Bone marrow (tissue), 2 donors: ENCODE data around the gene FOXL1.

Experiments used
- DNase-seq, 2 donors: peaks; one replicate each; lab custom pipeline; 2025; lab: John Stamatoyannopoulos, UW

FOXL1 gene

DNA sequence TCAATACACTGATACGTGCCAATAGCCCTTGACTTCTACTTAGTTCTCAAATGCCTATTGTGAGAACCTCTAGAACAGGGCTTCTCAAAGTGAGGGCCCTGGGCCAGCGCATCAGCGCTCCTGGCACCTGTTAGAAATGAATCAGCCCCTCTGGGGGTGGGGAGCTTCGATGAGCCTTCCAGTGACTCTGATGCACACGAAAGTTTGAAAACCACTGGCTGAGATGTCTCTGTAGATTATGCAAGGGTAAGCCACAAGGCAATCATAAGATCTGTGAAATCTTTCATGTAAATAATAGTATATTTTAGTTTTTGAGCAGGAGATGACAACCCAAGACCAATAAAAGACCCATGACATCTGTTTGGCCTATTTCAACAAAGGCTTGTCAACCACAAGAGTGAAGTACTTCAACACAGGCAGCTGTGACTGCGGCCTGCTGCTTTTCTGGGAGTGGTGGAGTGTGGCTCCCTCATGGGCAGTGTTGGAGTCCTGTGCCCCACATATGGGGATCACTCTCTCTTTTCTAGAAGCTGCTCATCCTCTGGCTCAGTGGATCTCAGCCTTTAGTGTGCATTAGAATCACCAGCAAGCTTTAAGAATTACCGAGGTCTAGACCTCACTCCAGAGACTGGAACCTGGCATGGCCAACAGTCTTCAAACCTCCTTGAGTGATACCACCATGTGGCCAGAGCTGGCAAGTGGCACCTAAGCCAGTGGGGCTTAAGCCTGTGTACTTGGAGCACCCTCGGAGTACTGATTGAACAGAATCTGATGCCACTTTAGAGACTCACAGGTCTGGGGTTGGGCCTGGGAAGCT, 29.1 kb upstream of the FOXL1 start:
- DNase-seq: no peak

- DNase-seq: no peak
Observed at GRCh38 chr16:86549893-86550190, 28.5 kb upstream of the FOXL1 start.

DNA sequence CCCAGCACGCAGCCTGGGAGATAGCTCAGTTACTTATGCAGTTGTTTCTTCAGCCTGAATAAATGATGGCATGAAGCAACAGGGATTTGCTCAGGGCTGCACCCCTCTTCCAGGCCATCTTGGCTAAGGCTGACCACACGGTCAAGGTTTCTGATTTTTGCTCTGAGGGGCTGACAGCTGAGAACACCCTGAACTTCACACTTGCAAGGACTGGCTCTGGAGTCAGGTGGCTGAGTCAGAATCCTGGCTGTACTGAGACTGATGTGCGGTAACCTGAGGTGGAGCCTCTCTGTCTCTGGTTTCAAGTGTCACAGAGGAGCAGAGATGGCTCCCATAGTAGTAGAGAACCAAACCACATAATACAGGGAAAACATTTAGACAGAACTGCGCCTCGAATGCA, 28.1 kb upstream of the FOXL1 start:
- no peak for DNase-seq

- no peak for DNase-seq
Observed at GRCh38 chr16:86553356-86553755, 25.0 kb upstream of the FOXL1 start.

GRCh38 chr16:86554599-86554916, 23.8 kb upstream of the FOXL1 start:
- DNase-seq: no peak

DNA sequence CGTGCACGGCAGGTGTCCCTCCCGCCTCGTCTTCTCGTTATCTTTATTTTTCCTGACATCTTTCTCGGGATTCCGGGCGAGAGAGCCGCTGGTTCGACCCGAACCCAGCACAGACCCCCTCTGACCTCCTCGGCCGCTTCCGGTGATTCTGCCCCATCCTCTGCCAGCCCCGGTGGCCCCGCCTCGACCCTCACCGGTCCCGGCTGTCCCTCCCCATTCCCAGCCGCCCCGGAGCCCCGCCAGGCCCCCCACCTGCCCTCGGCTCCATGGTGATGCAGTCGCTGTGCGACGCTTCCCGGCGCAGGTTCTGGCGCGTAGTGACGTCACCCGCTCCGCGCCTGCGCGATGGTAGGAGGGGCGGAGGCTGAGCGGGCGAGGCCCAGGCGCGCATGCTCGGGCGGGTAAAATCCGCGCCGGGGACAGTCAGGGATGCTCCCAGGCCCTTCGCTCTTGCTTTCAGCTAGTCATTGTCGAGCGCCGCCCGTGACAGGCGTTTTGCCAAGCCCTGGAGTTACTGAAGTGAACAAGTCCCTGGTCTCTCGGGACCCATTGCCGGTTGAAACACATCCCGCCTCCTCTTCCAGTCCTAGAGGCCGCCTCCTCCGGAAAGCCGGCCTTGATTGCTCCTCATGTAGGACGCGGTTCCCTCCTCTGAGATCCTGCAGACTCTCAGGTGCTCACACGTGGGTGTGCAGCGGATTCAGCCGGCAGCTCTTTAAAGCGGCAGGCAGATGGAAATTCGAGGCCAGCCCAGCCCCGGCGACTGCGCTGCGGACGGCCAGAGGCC, 23.2 kb upstream of the FOXL1 start, which contains the start of gene MTHFSD:
TSS of gene MTHFSD (minus strand) at position 319 of the 787 bp plus-strand sequence. CDS start at position 268, 51 bp downstream.
- peak; percentile 84 to 94 for DNase-seq

DNA sequence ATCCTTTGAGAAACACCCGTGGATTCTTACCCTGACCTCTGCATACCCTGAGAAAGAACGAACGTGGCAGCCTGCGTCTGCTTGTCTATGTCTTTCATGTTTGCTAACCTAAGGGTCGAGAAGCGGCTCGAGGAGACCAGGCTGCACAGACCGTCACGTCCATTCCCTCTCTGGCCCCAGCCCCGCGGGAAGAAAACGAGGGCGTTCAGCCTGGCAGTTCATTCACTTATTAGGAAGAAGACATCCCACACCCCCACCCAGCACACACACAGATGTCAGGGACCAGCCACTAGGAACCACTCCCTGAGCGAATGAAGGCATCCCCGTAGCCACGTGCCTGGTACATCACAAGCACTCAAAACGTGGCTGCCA, 22.7 kb upstream of the FOXL1 start:
- no peak for DNase-seq

- no peak for DNase-seq
Observed at GRCh38 chr16:86556576-86556975, 21.8 kb upstream of the FOXL1 start.

GRCh38 chr16:86557587-86557986, 20.8 kb upstream of the FOXL1 start:
- no peak for DNase-seq

DNA sequence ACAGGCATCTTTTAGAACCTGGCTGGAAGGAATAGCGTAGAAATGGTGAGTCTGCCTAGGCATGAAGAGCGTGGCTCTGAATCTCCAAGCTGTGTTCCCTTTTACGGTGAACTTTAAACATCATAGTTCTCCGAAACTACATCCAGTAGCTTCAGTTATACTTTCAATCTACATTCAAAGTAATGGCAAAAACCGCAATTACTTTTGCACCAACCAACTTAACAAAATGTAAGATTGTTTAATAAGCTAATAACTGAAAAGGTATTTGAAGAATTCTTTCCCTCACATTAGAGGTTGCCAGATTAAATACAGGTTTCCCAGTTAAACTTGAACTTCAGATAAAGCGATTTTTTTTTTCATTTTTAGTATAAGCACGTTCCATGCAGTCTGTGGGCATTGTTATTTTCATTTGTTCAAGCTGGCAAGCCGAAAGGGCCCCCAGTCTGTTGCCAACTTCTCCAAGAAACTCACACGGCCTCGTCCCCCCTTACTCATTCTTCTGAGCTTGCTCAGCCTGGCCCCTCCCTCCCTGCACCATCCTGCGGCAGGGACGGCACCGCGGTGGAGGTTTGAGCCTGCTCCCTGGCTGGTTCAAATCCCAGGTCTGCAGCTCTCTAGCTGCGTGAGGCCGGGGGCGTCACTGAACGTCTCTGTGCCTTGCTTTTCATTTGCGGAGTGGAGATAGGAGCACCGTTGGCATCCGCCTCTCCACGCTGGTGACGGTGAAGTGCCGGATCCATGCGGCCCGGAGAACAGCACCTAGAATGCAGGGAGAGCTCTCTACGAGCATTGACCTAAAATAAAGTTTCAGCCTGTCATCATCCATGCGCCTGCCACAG, 19.8 kb upstream of the FOXL1 start:
- no peak for DNase-seq

- no peak for DNase-seq
Observed at GRCh38 chr16:86559802-86560305, 18.5 kb upstream of the FOXL1 start.

DNA sequence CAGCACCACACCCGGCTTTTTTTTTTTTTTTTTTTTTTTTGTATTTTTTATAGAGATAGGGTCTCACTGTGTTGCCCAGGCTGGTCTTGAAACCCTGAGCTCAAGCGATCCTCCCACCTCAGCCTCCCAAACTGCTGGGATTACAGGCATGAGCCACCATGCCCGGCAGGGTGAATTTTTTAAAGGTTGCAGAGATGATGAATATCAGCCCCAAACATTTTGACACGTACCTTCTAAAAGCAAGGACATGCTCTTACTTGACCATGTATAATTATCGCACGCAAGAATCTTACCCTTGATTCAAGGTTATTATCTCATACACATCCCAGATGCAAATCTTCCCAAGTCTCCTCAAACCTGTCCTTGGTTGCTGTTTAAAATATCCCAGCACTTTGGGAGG, 16.0 kb upstream of the FOXL1 start:
- no peak for DNase-seq

DNA sequence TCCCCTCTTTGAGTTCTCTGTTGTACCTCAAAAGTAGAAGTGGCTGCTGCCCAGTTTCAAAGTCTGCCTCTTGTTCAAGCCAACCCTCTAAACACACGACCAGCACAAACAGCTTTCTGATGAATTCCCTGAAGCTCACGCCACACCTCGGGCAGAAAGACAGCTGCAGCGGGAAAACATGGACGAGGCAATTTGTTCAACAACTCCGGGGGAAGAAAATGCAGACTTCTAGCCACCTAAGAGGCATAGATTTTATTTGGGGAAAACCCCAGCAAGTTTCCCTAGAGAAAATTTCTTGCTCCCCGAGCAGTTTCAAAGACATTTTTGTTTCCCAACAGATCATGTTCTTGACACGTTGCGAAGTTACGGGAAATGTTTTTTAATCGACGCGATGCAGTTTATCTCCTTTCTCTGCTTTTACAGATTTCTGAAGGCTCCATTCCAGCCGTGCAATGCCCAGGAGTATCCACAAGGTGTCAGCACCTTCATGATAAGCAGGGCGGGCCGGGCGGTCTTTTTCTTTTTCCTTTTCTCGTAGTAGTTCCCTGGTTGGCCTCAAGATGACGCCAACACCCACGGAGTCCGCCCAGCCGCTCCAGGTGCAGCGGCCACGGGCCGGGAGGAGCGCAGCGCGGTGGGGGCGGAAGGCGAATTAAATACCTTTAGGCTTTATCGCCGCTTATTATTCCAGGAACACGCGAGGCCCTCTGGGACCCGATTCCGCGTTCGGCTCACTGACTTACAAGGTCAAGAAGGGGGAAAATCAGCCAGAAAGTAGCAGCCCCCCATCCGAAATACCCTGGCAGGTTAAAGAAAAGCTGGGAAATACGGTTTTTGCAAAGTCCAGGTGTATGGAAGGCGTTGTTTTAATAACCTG, 14.6 kb upstream of the FOXL1 start:
- DNase-seq: peak; percentile 47 to 79

GRCh38 chr16:86565181-86565631, 13.1 kb upstream of the FOXL1 start:
- DNase-seq: no peak

GRCh38 chr16:86565644-86566511, 12.5 kb upstream of the FOXL1 start:
- DNase-seq: no peak

- peak in 1 of 2 donors; percentile 18 for DNase-seq
Observed at GRCh38 chr16:86566601-86566965, 11.8 kb upstream of the FOXL1 start, which contains the start of gene FOXC2. Gene FOXC2, plus strand, starts transcription at chr16:86566829. Its CDS starts 507 bp downstream, at chr16:86567336.

DNA sequence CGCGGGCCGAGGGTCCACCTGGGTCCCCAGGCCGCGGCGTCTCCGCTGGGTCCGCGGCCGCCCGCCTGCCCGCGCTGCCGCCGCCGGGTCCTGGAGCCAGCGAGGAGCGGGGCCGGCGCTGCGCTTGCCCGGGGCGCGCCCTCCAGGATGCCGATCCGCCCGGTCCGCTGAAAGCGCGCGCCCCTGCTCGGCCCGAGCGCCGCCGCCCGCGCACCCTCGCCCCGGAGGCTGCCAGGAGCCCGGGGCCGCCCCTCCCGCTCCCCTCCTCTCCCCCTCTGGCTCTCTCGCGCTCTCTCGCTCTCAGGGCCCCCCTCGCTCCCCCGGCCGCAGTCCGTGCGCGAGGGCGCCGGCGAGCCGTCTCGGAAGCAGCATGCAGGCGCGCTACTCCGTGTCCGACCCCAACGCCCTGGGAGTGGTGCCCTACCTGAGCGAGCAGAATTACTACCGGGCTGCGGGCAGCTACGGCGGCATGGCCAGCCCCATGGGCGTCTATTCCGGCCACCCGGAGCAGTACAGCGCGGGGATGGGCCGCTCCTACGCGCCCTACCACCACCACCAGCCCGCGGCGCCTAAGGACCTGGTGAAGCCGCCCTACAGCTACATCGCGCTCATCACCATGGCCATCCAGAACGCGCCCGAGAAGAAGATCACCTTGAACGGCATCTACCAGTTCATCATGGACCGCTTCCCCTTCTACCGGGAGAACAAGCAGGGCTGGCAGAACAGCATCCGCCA, 11.2 kb upstream of the FOXL1 start:
- DNase-seq: no peak

GRCh38 chr16:86567701-86568581, 10.4 kb upstream of the FOXL1 start:
- no peak for DNase-seq
